Ascending aorta (tissue), 2 donors: ENCODE measurements around the gene SPATS1. TPM values are rescaled to one million over a fixed set of nuclear protein-coding genes. Genes with fewer than 3 reads are reported as not detected.

ENCODE experiments used
- DNase-seq, 2 donors: peaks; one replicate each; pipeline ENCODE4 v3.0.0-alpha.2; 2019; ENCODE audit warnings: low spot score in 2 of 2
- H3K27ac ChIP-seq, 2 donors: fragments of 200-600 bp; sonication (generic); one replicate each; pipeline ENCODE4 v1.5.1; 2016 to 2017; ENCODE audit warnings: mild to moderate bottlenecking in 1 of 2
- H3K27me3 ChIP-seq: fragments of 200-600 bp; sonication (generic); one replicate; pipeline ENCODE4 v1.5.1; 2017
- H3K36me3 ChIP-seq, 2 donors: fragments of 200-600 bp; sonication (generic); one replicate each; pipeline ENCODE4 v1.5.1; 2016
- H3K4me1 ChIP-seq, 2 donors: fragments of 200-600 bp; sonication (generic); one replicate each; pipeline ENCODE4 v1.5.1; 2016 to 2017; ENCODE audit warnings: mild to moderate bottlenecking in 1 of 2
- H3K4me3 ChIP-seq, 2 donors: fragments of 200-600 bp; sonication (generic); one replicate each; pipeline ENCODE4 v1.5.1; 2016 to 2017; ENCODE audit warnings: mild to moderate bottlenecking in 1 of 2
- H3K9me3 ChIP-seq, 2 donors: fragments of 200-600 bp; sonication (generic); one replicate each; pipeline ENCODE4 v1.5.1; 2016
- intact Hi-C: fragments of 100-400 bp; cut with DNase I; formaldehyde crosslinking; loops from one replicate; pipeline ENCODE4 v1.15.1; 2023
- total RNA-seq: library from RNA; depleted of rRNA; stranded (reverse); fragments of >200 nt; gene quantifications from one replicate; pipeline ENCODE4 v1.1.0, GENCODE V29; 2016
- TF ChIP-seq, protein P1 (sequence below), 3 experiments: fragments of 200-600 bp in 2 of 3; fragments of 450-650 bp in 1 of 3; sonication (generic) in 2 of 3; IDR thresholded peaks; one replicate each; pipeline ENCODE4 v1.5.1; 2016 to 2019; ENCODE audit warnings: antibody characterized with exemption in 3 of 3, mild to moderate bottlenecking in 1 of 3, moderate library complexity in 1 of 3

The SPATS1 gene
- total RNA-seq, 1 donor from 2014 or later: not detected

DNA sequence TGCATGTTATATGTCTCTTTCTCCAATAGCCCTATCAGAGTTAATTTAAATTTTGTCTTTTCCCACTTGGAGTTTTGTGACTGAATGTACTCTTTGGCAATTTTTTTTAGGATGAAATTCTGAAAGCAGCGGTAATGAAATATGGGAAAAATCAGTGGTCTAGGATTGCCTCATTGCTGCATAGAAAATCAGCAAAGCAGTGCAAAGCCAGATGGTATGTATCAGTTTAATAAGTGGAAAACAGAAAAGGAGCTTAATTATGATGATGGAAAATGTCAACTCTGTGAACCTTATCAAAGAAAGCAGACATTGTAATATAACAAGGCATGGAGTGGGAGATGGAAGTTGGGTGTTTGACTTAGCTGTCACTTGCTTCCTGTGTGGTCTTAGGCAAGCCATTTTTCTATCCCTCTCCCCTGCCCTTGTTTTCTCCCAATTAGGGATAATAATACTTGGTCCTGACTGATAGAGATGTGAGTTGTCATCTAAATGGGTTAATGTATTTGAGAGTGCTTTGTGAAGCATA, 47.8 kb downstream of the SPATS1 start:
- DNase-seq: no peak
- Histone ChIP-seq H3K27ac (no peak overlapping the region), H3K36me3 (peaks cover 23 to 42% of the 10 kb centered on the region in 2 donors), H3K4me3 (no peak overlapping the region), H3K9me3 (no peaks in the 10 kb centered on the region), H3K27me3 (no peaks in the 10 kb centered on the region), H3K4me1 (peaks cover 0 to 17% of the 10 kb centered on the region in 2 donors)
- TF ChIP-seq, protein P1, sequence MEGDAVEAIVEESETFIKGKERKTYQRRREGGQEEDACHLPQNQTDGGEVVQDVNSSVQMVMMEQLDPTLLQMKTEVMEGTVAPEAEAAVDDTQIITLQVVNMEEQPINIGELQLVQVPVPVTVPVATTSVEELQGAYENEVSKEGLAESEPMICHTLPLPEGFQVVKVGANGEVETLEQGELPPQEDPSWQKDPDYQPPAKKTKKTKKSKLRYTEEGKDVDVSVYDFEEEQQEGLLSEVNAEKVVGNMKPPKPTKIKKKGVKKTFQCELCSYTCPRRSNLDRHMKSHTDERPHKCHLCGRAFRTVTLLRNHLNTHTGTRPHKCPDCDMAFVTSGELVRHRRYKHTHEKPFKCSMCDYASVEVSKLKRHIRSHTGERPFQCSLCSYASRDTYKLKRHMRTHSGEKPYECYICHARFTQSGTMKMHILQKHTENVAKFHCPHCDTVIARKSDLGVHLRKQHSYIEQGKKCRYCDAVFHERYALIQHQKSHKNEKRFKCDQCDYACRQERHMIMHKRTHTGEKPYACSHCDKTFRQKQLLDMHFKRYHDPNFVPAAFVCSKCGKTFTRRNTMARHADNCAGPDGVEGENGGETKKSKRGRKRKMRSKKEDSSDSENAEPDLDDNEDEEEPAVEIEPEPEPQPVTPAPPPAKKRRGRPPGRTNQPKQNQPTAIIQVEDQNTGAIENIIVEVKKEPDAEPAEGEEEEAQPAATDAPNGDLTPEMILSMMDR (IDR thresholded peaks at IDR 0.05): no peak
- intact Hi-C loops: no loop called here

Other genes with a start within 250 kb of the SPATS1 start
- gene MRPL14, start 215.2 kb upstream of the SPATS1 start, total RNA-seq: 61.8 TPM
- gene TMEM63B, start 215.1 kb upstream of the SPATS1 start, total RNA-seq: 9.6 TPM
- 0.43 TPM for gene CAPN11, start 183.8 kb upstream of the SPATS1 start, total RNA-seq
- 13.9 TPM for gene MYMX, start 125.7 kb upstream of the SPATS1 start, total RNA-seq
- gene SLC29A1, start 119.1 kb upstream of the SPATS1 start, total RNA-seq: 224 TPM
- gene HSP90AB1, start 95.5 kb upstream of the SPATS1 start, total RNA-seq: 354 TPM
- gene SLC35B2, start 85.1 kb upstream of the SPATS1 start, total RNA-seq: 9.9 TPM
- gene NFKBIE, start 77.1 kb upstream of the SPATS1 start, total RNA-seq: 1.9 TPM
- not detected for gene TMEM151B, start 72.2 kb upstream of the SPATS1 start, total RNA-seq
- gene AARS2, start 29.3 kb upstream of the SPATS1 start, total RNA-seq: 4.5 TPM
- gene CDC5L, start 45.1 kb downstream of the SPATS1 start, total RNA-seq: 10.9 TPM